ENCODE measurements around the gene PMAIP1.

PMAIP1 gene

DNA sequence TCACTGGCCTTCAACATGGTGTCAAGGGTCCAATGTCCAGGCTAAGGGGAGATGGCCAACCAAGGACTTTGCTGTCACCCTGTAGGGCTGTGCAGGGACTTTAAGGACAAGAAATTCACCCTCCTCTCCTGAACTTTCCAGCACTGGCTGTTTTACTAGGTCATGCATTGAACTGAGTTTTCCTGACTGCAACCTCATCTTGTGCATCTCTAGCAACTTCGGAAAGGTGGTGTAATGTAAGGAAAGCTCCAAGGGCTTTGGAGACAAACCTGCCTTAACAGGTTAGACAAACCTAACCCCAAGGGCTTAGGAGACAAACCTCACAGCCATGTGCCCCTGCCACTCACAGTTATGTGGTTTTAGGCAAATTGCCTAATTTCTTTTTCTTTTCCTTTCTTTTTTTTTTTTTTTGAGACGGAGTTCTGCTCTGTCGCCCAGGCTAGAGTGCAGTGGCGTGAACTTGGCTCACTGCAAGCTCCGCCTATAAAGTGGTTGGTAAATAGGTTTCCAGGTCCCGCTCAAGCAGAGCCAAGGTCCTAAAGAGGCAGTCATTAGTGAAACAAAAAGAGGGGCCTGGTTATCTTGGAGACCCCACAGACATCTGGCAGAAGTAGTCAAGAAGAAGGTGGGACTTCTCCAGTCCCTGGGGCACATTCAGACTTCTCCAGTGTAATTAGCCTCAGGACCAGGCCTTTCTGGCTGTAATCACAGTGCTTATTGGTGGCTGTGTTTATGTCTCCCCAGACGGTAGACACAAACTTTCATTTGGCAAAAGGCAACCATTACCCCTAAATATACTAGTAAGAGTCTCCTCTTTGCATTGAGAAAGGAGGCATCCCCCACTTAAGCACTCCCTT lies 37.6 kb upstream of the PMAIP1 start:
- TF ChIP-seq, protein P1, sequence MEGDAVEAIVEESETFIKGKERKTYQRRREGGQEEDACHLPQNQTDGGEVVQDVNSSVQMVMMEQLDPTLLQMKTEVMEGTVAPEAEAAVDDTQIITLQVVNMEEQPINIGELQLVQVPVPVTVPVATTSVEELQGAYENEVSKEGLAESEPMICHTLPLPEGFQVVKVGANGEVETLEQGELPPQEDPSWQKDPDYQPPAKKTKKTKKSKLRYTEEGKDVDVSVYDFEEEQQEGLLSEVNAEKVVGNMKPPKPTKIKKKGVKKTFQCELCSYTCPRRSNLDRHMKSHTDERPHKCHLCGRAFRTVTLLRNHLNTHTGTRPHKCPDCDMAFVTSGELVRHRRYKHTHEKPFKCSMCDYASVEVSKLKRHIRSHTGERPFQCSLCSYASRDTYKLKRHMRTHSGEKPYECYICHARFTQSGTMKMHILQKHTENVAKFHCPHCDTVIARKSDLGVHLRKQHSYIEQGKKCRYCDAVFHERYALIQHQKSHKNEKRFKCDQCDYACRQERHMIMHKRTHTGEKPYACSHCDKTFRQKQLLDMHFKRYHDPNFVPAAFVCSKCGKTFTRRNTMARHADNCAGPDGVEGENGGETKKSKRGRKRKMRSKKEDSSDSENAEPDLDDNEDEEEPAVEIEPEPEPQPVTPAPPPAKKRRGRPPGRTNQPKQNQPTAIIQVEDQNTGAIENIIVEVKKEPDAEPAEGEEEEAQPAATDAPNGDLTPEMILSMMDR (IDR thresholded peaks at IDR 0.05; ENCODE audit: control extremely low read depth, extremely low read depth, low read depth, missing control alignments): no peak
- ChIA-PET CTCF (interaction anchor here (1.7 kb wide), 1 partner anchor 18 kb away, joined by 3 read pairs; no protein-coding TSS in a partner anchor), POLR2A (interaction anchor here (0.6 kb wide), 1 partner anchor 37 kb away, joined by 3 read pairs; the partner anchor contains the start of gene PMAIP1)
- DNase-seq (ENCODE audit: extremely low spot score): no peak

DNA sequence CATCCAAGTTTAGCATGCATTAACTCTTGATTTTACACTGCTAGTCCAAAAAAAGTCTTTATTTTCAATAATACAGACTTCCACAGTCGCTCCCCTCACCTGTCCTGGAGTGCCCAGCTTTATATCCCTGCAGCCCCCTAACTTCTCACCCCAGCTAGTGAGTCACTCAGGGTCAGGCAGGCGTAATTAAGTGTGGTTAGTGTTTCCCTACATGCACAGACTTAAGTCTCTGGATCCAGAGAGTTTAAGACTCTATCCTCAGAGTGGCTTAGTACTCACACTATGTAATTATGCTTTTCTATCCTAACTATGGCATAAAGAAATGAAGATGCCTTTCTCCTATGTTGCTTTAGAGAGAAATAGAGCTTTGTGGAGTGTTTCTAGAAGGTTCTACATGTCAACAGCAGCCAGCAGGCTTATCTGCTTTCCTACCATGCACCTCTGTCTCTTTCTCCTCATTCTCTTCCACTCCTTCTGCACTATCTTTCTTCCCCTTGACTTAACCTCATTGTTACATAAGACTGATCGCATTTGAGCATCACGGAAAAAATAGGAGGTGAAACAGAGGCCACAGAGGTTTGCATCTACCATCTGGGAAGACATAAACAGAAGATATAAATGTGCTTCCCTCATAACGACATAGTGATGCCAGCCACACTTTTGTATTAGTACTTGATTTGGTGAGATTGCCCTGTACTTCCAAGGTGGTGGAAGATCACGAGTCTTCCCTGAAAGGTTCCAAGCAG lies 34.4 kb upstream of the PMAIP1 start:
- no peak for DNase-seq (ENCODE audit: extremely low spot score)
- POLR2A ChIA-PET: interaction anchor here (1.0 kb wide), 1 partner anchor 34 kb away, joined by 4 read pairs; the partner anchor contains the start of gene PMAIP1
- TF ChIP-seq, protein P1 (IDR thresholded peaks at IDR 0.05; ENCODE audit: control extremely low read depth, extremely low read depth, low read depth, missing control alignments): no peak
- CTCF ChIA-PET: interaction anchor here (1.0 to 2.2 kb wide), 4 partner anchors 15 to 35 kb away, joined by 3 to 4 read pairs (median 3); partner anchors contain the start of gene PMAIP1

DNA sequence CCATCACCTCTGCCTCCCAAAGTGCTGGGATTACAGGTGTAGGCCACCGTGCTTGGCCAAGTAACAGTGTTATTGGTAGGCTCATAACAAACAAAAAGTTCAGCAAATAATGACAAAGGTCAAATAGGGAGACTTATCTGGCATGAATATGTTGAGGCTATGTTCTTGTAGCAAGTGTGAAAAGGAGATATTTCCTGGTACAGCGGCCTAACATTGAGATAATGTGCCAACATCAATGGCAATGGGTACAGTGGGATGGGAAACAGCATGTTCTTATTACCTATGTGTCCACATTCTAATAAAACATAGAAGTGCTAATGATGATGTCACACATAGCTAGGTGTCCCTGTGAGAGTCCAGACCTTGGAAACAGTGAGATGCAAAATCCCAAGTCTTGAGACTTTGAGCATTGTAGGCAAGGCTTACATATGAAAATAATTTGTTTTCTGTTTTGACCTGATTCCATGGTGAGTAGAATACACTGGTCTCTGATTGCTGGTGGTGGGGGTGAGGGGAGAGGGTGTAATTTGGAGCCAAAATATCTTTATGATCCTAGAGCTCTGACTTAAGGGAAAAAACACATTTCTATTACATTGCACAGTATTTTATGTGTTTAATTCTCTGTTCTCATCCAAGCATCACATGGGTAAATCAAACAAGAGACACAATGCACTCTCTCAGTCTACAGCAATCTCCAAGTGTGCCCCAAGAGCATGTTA lies 33.1 kb upstream of the PMAIP1 start:
- TF ChIP-seq, protein P1 (IDR thresholded peaks at IDR 0.05; ENCODE audit: control extremely low read depth, extremely low read depth, low read depth, missing control alignments): no peak
- ChIA-PET CTCF (no interaction called here), POLR2A (no interaction called here)
- DNase-seq (ENCODE audit: extremely low spot score): no peak

DNA sequence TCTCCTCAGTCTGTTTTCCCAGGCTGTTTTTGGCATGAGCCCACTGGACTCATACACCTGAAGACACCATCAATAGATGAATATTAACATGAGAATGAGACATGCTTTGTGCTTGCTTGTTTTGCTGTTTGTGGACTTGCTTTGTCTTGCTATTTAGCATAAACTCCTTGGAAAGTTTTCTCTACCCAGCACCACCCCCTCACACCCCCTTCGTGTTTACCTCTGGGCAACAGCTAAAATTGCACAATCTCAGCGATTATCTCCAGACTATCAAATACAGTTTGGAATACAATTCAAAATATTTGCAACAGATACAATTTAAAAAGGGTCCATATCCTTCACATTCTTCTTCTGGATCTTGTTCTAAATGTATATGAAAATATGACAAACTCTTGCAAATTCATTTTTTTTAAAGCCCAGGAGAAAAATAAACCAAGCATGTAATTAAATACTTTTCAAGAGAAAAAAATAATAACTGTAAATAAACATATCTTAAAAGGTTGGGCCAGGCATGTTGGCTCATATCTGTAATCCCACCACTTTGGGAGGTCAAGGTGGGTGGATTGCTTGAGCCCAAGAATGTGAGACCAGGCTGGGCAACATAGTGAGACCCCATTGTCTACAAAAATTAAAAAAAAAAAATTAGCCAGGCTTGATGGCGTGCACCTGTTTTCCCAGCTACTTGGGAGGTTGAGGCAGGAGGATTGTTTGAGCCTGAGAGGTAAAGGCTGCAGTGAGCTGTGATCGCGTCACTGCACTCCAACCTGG lies 32.3 kb upstream of the PMAIP1 start:
- ChIA-PET CTCF (no interaction called here), POLR2A (no interaction called here)
- no peak for DNase-seq (ENCODE audit: extremely low spot score)
- TF ChIP-seq, protein P1 (IDR thresholded peaks at IDR 0.05; ENCODE audit: control extremely low read depth, extremely low read depth, low read depth, missing control alignments): no peak

DNA sequence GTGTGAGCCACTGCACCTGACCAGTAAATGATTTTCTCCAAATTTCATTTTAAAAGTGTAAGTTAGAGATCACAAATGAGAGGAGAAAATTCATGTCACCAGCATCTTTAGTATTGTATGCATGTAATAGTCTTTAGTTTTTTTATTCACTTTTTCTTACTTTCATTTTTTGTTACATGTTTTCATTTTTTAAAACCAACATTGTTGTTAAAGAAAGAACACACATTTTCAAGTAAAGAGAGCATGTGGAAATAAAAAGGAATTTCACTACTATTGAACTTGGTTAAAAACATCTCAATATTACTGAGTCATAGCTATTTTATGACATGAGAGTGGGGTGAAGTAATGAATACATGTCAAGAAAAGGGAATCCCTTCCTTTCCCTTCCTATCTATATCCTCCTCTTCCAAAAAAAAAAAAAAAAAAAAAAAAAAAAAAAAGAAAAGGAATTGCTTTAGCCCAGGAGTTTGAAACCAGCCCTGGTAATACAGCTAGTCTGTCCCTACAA lies 29.1 kb upstream of the PMAIP1 start:
- CTCF ChIA-PET: interaction anchor here (1.1 to 2.2 kb wide), 4 partner anchors 12 to 47 kb away, joined by 3 to 6 read pairs (median 3); no protein-coding TSS in a partner anchor
- TF ChIP-seq, protein P1 (IDR thresholded peaks at IDR 0.05; ENCODE audit: control extremely low read depth, extremely low read depth, low read depth, missing control alignments): no peak
- POLR2A ChIA-PET: no interaction called here
- DNase-seq (ENCODE audit: extremely low spot score): no peak

All from GM10248 (cell line).